Heart left ventricle (tissue), 13 donors: ENCODE results near the gene RXFP3.

Source experiments
- POLR2A ChIP-seq, 2 donors: fragments of 450-650 bp; IDR thresholded peaks; one replicate each; pipeline ENCODE4 v1.6.1; 2017; ENCODE audit warnings: antibody characterized with exemption in 2 of 2, mild to moderate bottlenecking in 2 of 2, moderate library complexity in 2 of 2
- TF ChIP-seq, protein P1 (sequence below), 12 donors: fragments of 200-600 bp; sonication (generic) in 4 of 12; IDR thresholded peaks; one replicate each; pipeline versions ENCODE4 v1.5.0 to v1.8.0; 2018 to 2022; ENCODE audit warnings: antibody characterized with exemption in 12 of 12, mild to moderate bottlenecking in 5 of 12
- donor health status: ischemic (EF 13 %, LVEDD 7.1; RV severe dilation, severe dysfunction).
- donor health status: DM: no; HTN: yes; CAD: no.
- donor health status: DM: no; HTN: no; CAD: no.
- donor health status: ischemic (EF 25% LVEDD 6.9; RV normal size, moderate dysfunction).
- donor health status: ischemic (EF 25% LVEDD 5.7; RV mildly dilated, moderate dysfunction).
- donor health status: ischemic (EF 35%, LVEDD 5.7; RV mildly dilated, moderate dysfunction).
- donor health status: nonischemic (EF 11% LVEDD 7.7; RV severe dilation, severe dysfunction).
- donor health status: DM: yes; HTN: yes; CAD: no.
- donor health status: PGD.
- donor health status: ischemic (EF 29% LVEDD 5.4; RV normal size, mild dysfunction).
- donor health status: nonischemic (EF 23%, LVEDD 6.1; RV moderate dilation, normal function).

DNA sequence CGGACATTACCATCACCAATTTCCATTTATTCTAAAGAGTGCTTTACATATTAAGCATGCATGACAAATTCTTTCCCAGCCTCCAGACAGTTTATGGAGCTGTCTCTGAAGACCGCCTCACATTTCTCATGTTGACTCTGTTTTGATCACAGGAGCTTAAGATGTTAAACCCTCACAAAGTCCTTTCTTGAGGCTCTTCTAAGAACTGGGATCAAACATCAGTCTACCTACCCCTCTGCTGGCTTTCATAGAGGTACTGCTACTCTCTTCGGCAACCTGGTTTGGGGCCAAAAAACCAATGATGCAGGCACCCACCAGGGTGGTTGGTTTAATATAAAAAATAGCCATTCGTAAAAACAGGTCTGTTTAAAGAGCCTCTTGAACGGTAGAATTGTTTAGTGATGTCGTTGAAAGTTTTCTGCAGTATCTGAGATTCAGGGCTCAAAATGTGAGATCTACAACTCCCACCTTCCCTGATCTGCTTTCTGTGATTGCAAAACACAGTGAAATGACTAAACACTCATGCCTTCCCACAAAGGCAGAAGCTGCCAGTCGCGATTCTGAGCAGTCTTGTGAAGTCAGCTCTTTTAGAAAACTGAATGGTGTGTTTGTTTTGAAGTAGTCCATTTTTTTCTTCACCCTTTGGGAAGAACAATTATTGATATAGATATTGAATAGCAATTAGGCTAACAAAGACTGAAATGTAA, 3.5 kb downstream of the RXFP3 start:
- no peak for TF ChIP-seq POLR2A (IDR thresholded peaks at IDR 0.05)
- TF ChIP-seq, protein P1, sequence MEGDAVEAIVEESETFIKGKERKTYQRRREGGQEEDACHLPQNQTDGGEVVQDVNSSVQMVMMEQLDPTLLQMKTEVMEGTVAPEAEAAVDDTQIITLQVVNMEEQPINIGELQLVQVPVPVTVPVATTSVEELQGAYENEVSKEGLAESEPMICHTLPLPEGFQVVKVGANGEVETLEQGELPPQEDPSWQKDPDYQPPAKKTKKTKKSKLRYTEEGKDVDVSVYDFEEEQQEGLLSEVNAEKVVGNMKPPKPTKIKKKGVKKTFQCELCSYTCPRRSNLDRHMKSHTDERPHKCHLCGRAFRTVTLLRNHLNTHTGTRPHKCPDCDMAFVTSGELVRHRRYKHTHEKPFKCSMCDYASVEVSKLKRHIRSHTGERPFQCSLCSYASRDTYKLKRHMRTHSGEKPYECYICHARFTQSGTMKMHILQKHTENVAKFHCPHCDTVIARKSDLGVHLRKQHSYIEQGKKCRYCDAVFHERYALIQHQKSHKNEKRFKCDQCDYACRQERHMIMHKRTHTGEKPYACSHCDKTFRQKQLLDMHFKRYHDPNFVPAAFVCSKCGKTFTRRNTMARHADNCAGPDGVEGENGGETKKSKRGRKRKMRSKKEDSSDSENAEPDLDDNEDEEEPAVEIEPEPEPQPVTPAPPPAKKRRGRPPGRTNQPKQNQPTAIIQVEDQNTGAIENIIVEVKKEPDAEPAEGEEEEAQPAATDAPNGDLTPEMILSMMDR (IDR thresholded peaks at IDR 0.05), result no peak
